ENCODE results near the gene ESRRA.

The ESRRA gene

DNA sequence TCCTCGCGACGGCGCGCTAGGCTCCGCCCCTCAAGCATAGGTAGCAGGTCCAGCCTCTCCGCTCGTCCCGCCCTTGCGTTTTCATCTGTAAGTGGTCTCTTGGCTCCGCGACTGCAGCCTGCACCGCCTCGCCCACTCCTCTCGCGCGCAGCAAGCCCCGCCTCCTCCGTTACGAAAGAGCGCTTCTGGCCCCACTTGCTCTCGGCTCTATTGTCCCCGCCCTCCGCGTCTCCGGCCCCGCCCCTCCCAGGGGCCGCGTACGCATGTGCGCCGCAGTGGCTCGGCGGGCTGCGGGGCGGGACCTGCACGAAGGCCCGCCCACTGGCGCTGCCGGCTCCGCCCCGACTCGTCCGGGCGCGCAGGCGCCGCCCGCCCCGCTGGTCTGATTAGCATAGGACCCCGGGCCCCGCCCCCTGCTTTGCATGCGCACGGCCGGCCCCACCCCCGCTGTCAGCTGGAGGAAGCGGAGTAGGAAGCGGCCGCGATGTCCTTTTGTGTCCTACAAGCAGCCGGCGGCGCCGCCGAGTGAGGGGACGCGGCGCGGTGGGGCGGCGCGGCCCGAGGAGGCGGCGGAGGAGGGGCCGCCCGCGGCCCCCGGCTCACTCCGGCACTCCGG lies at the start of gene ESRRA:
Gene ESRRA, plus strand, starts transcription at position 450 of the 616 bp plus-strand sequence. CDS start 1,656 bp downstream, outside the sequence.
- TF ChIP-seq, protein P1, sequence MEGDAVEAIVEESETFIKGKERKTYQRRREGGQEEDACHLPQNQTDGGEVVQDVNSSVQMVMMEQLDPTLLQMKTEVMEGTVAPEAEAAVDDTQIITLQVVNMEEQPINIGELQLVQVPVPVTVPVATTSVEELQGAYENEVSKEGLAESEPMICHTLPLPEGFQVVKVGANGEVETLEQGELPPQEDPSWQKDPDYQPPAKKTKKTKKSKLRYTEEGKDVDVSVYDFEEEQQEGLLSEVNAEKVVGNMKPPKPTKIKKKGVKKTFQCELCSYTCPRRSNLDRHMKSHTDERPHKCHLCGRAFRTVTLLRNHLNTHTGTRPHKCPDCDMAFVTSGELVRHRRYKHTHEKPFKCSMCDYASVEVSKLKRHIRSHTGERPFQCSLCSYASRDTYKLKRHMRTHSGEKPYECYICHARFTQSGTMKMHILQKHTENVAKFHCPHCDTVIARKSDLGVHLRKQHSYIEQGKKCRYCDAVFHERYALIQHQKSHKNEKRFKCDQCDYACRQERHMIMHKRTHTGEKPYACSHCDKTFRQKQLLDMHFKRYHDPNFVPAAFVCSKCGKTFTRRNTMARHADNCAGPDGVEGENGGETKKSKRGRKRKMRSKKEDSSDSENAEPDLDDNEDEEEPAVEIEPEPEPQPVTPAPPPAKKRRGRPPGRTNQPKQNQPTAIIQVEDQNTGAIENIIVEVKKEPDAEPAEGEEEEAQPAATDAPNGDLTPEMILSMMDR (IDR thresholded peaks at IDR 0.05; ENCODE audit: extremely low read depth, insufficient read depth, missing control alignments), result no peak
- DNase-seq (ENCODE audit: low spot score), result peak; percentile 100

DNA sequence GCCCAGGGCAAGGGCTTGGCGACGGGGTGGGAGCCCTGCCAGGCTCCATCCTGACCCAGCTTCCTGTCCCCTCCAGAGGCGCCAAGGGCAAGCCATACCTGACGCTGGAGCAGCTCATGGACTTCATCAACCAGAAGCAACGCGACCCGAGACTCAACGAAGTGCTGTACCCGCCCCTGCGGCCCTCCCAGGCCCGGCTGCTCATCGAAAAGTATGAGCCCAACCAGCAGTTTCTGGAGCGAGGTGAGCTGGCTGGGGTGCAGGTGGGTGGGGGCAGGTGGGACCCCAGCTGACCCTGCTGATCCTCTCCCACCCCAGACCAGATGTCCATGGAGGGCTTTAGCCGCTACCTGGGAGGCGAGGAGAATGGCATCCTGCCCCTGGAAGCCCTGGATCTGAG lies 49.0 kb upstream of the ESRRA start:
- TF ChIP-seq, protein P1 (IDR thresholded peaks at IDR 0.05; ENCODE audit: extremely low read depth, insufficient read depth, missing control alignments), result no peak
- in situ Hi-C loops (cut with MboI; ENCODE audit: low pct_unique_long_range_greater_than_20kb, low sequenced_read_pairs, unreplicated experiment), result no loop called here

More for the DNA sequence above, at the start of gene ESRRA:
- in situ Hi-C loops (cut with MboI; ENCODE audit: low pct_unique_long_range_greater_than_20kb, low sequenced_read_pairs, unreplicated experiment), result no loop called here

DNA sequence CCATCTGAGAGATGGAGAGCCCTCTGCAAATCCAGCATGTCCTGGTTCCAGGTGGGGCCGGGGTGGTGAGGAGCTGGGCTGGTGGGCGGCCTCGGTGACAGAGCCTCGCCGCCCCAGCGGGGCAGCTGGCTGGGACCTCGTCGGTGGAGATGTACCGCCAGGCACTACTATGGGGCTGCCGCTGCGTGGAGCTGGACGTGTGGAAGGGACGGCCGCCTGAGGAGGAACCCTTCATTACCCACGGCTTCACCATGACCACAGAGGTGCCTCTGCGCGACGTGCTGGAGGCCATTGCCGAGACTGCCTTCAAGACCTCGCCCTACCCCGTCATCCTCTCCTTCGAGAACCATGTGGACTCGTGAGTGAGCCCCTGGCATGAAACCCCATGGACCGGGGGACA lies 47.0 kb upstream of the ESRRA start:
- DNase-seq (ENCODE audit: low spot score), result peak; percentile 27
- in situ Hi-C loops (cut with MboI; ENCODE audit: low pct_unique_long_range_greater_than_20kb, low sequenced_read_pairs, unreplicated experiment), result no loop called here
- TF ChIP-seq, protein P1 (IDR thresholded peaks at IDR 0.05; ENCODE audit: extremely low read depth, insufficient read depth, missing control alignments), result no peak

More for the DNA sequence above, 49.0 kb upstream of the ESRRA start:
- no peak for DNase-seq (ENCODE audit: low spot score)

DNA sequence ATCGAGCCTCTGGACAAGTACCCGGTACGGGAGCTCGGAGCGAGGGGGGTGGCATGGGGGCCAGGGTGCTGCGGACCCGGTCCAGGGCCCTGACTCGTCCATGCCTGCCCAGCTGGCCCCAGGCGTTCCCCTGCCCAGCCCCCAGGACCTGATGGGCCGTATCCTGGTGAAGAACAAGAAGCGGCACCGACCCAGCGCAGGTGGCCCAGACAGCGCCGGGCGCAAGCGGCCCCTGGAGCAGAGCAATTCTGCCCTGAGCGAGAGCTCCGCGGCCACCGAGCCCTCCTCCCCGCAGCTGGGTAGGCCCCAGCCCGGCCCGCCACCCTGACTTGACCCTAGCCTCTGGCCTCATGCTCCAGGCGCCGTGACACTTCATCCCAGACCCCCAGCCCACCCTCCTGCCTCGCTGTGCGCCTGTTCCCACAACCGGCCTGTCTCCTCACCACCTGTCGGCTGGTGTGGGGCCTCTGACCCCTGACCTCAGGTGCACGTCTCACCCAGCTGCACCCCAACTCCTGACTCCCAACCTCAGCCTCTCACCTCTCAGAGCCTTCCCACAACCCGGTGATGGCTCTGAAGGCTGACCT lies 46.3 kb upstream of the ESRRA start:
- no peak for DNase-seq (ENCODE audit: low spot score)
- TF ChIP-seq, protein P1 (IDR thresholded peaks at IDR 0.05; ENCODE audit: extremely low read depth, insufficient read depth, missing control alignments), result no peak
- in situ Hi-C loops (cut with MboI; ENCODE audit: low pct_unique_long_range_greater_than_20kb, low sequenced_read_pairs, unreplicated experiment), result no loop called here

DNA sequence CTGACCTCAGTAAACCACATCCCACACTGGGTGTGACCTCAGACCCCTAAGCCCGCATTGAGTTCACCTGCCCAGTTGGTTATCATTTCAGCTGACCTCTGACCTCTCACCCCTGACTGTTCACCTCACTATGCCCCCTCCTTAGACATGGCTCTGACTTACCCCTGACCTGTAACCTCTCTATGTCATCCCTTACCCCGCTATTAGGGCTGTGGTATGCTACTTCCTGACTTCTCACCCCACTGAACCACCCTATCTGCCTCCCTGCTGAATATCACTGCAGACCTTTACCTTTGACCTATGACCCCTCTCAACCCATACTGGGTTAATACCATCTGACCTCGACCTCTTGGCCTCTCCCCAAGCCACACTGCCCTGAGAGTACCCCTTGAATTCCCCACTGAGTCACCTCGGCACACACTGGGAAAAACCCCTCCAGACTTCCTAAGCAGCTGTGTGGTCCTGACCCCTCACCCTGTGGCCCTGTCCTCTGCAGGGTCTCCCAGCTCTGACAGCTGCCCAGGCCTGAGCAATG lies 45.7 kb upstream of the ESRRA start:
- in situ Hi-C loops (cut with MboI; ENCODE audit: low pct_unique_long_range_greater_than_20kb, low sequenced_read_pairs, unreplicated experiment), result no loop called here
- DNase-seq (ENCODE audit: low spot score), result peak; percentile 70
- TF ChIP-seq, protein P1 (IDR thresholded peaks at IDR 0.05; ENCODE audit: extremely low read depth, insufficient read depth, missing control alignments), result no peak

DNA sequence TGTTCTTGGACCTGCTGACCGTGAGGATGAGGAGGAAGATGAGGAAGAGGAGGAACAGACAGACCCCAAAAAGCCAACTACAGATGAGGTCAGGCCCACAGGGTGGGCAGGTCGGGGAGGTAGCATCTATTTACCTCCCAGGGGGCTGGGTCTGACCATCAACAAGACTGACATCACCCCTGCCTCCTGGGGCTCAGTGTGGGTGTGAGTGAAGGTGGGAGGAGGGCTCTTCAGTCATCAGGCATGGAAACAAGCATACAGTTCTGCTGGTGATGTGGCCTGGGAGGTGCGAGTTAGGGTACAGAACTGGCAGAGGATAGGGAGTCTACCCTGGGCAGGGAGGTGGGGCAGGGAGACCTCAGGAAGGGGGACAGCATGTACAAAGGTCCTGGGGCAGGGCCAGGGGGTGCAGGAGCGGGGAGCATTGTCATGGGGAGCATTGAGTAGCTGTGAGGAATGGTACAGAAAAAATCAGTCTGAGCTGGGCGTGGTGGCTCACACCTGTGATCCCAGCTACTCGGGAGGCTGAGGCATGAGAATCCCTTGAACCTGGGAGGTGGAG lies 45.1 kb upstream of the ESRRA start:
- in situ Hi-C loops (cut with MboI; ENCODE audit: low pct_unique_long_range_greater_than_20kb, low sequenced_read_pairs, unreplicated experiment), result no loop called here
- TF ChIP-seq, protein P1 (IDR thresholded peaks at IDR 0.05; ENCODE audit: extremely low read depth, insufficient read depth, missing control alignments), result no peak
- DNase-seq (ENCODE audit: low spot score), result peak; percentile 69
